ENCODE results near the gene GRK7.
A peak's percentile ranks its signal among the peaks of the same experiment; 100 is the strongest.
"Not testable (repeated sequence)": the region's sequence is repeated elsewhere in the genome, so short reads cannot be mapped to it uniquely, and the experiment has no call there.

Gene GRK7

DNA sequence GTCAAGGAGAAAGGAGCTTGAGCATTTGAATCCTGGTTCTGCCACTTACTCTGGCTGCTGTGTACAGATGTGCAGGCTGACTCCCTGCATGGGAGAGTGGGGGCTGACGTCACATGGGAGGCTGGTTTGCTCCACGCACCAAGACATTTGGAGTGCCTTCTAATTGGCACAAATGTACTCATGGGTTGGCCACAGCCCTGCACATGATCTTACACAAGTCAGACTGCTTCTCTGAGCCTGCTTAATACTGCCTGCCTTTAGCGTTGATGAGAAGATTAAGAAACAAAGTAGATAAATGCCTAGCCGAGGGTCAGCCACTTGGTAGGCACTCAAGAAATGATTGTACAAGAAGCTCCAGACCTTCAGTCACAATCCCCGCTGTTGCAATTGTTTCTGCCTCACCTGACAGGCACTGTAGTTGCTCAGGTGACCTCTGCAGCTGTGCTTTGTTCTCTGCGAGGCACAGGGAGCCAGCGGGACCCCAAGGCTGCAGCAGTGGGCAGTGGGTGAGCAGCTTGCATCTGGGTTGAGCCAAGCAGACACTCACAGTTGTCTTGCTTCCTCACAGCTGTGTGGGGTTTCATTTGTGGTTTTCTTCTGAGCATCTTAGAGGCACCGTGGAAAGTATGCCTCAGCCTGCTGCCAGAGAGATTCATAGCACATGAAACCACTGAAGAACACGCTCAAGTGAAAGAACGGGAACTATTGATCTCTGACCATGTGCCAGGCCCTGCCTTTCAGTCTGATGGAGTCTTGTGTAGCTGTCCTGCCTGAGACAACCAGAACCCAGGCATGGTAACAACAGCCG lies 33.1 kb downstream of the GRK7 start:
- peak; percentile 12 for DNase-seq

DNA sequence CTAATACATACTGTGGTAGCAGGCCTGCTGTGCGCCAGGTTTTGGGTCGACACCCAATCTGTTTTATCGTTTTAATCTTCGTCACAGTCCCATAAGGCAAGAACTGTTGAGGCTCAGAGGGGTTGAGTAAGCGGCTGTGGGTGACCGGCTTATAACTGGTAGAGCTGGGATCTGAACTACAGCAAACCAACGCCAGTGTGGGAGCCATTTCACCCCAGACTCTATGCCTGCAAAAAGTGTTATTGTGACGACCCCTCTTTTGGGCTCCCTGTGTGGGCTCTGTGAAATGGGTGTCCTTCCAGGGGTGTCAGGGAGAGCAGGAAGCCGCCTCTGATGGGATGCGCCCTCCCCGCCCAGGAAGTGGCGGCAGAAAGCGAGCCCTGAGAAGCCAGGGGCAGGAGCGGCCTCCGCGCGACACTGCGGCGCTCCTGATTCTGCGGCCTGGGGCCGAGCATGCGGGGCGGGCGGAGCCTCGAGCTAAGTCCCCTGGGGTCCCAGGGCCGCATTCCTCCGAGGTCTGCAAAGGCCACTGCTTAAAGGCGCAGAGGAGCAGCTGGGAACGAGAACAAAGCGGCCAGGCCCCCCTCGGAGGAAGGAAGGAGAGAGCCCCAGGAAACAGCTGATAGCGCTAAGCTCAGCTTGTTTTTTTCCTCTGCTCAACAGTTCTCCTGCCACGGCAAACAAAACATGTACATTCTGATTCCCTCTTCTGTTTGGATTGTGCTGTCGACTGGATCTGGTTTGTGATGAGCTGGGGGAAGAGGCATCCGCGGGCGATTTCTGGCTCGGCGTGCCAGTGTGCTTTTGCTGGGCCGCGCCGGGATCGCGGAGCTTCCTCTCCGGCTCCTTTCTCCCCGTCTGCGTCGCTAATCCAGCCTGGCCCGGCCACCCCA lies 33.9 kb downstream of the GRK7 start:
- DNase-seq = peak; percentile 29

DNA sequence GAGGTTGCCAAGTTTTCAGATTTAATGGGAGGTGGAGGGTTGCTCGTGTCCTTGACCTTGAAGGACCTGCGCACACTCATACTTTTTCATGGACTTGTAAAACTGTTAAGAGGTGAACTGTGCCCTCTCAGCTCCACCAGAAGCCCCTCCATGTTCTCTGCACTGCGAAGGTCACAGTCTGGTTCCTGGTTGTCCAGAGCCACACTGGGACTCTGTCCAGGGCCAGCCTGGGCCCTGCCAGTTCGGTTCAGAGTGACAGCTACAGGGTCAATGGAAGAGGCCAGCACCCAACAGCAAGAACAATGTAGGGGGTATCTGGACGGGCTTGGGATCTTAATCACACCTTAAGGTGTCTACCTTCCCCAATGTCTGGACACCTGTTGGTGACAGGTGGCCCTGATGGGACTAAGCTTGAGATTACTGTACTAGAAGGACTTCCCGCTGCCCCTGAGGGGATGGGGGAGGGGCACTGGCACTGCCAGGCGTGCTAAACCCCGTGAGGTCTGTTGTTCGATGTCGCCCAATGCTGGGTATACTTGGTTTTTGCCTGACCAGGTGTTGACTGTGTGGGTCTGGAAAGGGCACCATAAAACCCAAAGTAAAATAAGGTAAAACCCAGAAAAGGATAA lies 34.7 kb downstream of the GRK7 start:
- DNase-seq = no peak

DNA sequence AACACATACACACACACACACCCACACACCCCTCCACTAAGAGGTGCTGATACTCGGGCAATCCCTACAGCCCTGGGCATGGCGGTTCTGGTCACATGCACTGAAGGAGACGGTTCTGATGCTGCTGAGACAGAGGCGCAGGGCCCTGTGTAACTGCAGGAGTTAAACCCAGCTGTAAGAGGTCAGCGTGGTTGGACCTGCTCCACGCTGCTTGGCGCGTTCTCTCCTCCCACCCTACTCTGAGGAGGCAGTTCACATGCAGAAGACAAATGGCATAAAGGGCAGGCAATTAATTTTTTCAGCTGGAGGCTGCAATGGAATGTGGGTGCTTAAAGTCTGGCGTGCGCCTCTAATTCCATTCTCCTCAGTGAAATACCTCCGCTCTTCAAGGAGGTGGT lies 35.2 kb downstream of the GRK7 start:
- no peak for DNase-seq

DNA sequence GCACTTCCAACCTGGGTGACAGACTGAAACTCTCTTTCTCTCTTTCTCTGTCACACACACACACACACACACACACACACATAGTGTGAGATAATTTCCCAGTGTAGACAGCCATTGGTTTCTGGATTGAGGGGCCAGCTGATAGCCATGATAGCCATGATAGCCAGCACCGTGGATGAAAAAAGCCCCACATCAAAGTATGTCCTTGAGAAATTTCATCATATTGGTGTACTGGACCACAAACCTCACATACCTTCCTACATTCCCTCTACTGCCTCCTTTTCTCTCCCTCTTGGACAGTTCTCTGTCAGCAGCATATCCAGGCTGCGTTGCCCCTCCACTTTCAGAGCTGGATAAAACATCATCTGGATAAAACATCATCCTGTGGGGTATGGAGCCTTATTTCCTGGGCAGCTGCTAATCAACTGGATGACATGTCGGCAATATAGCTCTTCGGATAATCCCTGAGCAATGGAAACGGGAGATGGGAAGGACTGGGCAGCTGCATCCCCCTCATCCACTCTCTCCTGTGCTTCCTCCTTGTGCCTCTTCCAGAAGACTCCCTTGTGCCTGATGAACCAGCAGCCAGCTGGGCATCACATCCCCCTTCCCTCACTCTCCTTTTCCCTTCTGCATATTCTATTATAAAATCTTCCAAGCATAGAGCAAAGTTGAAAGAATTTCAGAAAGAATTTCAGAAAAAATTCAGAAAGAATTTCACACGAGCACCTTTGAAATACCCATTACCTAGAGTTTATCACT lies 39.3 kb downstream of the GRK7 start:
- no peak for DNase-seq

DNA sequence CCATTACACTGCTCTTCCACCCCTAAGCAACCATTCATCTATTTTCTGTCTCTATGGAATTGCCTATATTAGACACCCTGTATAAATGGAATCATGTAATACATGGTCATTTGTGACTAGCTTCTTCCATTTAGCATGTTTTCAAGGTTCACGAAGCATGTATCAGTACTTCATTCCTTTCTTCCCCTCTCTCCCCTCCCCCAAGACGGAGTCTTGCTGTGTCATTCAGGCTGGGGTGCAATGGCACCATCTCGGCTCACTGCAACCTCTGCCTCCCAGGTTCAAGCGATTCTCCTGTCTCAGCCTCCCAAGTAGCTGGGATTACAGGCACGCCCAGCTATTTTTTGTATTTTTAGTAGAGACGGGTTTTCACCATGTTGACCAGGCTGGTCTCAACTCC lies 40.3 kb downstream of the GRK7 start:
- DNase-seq = not testable (repeated sequence)

DNA sequence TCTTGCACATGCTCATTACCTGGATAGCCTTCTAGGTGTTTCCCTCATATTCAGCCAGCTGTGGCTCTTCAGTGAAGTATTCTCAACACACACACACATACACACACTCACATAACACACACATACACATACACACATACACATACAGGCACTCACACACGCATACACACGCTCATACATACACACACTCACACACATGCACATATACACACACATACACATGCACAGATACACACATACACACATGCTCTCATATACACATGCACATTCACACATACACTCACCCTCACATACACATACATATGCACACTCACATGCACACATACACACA lies 41.2 kb downstream of the GRK7 start:
- no peak for DNase-seq

DNA sequence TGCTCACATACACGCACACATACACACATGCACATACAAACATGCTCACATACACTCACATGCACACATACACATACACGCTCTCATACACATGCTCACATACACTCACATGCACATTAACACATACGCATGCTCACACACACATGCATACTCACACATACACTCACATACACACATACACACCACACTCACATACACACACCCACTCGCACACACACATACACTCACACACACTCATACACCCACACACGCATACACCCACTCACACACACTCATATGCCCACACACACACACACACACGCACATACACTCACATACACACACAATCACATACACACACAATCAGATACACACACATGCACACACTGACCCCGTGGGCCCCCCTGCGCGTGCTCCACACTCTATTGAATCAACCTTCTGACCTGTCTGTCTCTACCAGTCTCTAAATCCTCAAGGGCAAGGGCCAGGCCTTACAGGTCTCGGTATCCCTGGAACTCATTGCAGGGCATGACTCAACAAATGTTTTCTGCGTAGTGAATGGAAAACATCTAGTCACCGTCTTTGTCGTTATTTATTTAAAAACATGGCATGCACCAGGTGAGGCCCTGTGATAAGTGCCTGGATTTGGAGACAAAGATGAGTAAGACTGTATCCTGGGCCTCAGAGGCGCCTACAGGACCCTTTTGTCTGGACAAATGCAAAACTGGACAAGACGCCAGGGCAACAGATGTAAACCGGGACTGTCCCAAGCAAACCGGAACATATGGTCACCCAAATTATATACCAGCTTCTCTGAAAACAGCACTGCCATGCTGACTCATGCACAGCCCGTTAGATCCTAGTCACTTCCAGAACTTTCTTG lies 41.8 kb downstream of the GRK7 start:
- DNase-seq = no peak

DNA sequence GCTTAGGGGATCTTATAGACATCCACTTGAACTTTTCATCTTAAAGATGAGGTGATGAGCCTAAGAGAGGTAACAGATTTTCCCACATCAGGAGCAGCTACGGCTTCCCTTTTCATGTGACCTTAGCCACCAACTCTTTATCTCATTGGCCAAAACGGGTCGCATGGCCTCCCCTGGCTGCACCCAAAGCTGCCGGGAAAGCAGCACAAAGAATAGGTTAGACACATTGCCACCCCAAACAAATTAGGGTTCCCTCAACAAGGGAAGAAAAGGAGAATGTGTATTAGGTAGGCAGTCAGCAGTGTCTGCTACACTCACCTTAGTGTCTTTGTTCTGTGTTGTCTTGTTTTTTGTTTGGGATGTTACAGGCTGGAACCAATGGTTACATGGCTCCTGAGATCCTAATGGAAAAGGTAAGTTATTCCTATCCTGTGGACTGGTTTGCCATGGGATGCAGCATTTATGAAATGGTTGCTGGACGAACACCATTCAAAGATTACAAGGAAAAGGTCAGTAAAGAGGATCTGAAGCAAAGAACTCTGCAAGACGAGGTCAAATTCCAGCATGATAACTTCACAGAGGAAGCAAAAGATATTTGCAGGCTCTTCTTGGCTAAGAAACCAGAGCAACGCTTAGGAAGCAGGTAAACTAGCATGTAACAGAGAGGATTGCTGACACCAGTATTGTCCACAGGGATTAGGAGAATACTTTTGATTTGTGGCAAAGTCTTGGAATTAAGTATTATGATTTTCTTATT lies 44.2 kb downstream of the GRK7 start:
- DNase-seq = no peak

DNA sequence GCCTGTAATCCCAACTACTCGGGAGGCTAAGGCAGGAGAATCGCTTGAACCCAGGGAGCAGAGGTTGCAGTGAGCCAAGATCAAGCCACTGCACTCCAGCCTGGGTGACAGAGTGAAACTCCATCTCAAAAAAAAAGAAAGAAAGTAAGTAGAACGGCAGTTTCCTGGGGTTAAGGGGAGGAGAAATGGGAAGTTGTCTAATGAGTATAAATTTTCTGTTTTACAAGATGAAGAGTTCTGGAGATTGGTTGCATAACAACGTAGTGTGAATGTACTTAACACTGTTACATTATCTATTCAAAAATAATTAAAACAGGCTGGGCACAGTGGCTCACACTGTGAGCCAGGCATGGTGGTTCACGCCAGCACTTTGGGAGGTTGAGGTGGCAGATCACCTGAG lies 45.4 kb downstream of the GRK7 start:
- DNase-seq = no peak

DNA sequence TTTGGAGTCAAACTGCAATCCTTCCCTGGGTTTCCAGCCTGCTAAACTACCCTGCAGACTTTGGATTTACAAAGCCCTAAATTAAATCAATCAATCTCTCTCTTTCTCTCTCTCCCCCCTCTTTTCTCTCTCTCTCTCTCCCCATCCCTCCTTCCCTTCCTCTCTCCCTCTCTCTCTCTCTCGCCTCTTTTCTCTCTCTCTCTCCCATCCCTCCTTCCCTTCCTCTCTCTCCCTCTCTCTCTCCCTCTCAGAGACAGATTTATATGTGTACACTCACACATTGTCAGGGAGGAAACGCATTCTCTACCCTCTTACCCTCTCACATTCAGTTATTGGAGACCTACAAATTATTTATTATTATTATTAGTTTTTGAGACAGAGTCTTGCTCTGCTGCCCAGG lies 47.0 kb downstream of the GRK7 start:
- no peak for DNase-seq

DNA sequence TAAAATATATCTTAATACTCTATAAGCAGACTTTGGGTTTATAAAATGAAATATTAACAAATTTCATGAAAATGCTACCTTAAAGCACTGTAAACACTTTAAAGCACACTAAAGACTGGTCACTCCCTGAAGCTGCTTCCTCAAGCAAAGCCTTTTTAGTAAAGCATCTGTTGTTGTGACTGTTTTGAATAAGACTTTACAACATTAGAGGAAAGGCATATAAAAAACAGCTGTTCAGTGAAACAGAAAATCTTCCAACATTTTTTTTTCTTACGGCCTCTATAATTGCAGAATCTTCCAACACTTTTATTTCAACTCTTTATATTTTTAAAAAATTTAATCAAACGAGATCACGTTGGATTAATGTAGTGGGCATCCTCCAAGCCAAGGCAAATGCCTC lies 48.1 kb downstream of the GRK7 start:
- DNase-seq = no peak

DNA sequence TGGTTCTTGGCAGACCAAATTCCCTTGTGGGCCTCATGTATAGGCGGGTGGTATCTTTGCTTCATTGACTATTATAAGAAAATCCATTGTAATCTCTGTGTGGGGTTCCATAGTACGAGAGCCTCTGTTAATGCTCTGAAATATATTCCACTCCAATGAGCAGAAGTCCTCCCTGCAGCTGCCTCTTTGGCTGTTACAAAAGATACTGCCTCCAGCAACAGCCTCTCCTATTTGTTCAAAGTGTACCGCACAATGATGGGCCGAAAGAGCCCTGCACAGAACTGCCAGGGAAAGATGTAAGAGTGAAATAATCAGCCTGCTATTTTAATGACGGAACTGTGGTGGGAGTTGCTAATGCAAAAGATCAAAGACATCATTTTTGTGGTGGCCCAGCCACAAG lies 48.9 kb downstream of the GRK7 start:
- DNase-seq = no peak

DNA sequence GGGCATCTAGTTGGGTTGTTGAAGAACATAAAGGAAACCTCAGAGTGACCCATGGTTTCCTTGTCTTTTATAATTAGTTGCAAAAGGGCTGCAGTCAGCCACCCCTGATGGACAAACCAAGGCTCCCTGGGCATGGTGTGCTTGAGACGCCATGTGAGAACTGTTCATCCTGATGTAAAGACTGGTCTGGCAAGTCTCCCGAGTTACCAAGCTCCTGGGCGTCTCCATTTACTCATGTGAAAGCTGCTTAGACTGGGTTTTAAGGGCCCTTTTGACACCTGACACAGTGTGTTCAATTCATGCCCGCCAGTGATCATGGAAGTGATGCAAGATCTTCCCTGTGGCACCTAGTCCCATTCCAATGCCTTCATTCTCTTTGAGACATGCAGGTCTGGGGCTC lies 49.4 kb downstream of the GRK7 start:
- no peak for DNase-seq
